ENCODE results near the gene GRM3.

- TF ChIP-seq CTCF (IDR thresholded peaks at IDR 0.05; ENCODE audit: control extremely low read depth in 1 of 3, insufficient read depth in 1 of 3, low read depth in 1 of 3, low read length in 3 of 3) (no peak), SP4 (IDR thresholded peaks at IDR 0.05; ENCODE audit: low read length) (no peak), EZH2 (IDR thresholded peaks at IDR 0.05; ENCODE audit: low read depth, low read length, severe bottlenecking) (no peak)
These were observed 106.3 kb downstream of the GRM3 start for GRCh38 chr7:86749741-86750665.

Measured in H1 (cell line).